Choroid plexus epithelial cell (primary cell): Measurements from ENCODE around the gene FAM221B.

ENCODE experiments used
- DNase-seq: peaks from one replicate; pipeline ENCODE4 v3.0.0-alpha.2; 2010; ENCODE audit warnings: low read depth
- H3K4me3 ChIP-seq: 2 replicates; pipeline ENCODE4 v1.5.1; 2011; ENCODE audit warnings: low read depth, mild to moderate bottlenecking, control low read depth, low read length, moderate library complexity
- TF ChIP-seq, protein P1 (sequence below): conservative IDR thresholded peaks from 2 replicates; pipeline ENCODE4 v1.5.1; 2011; ENCODE audit warnings: low read depth, mild to moderate bottlenecking, control low read depth, inconsistent platforms, low read length, moderate library complexity

The FAM221B gene

DNA sequence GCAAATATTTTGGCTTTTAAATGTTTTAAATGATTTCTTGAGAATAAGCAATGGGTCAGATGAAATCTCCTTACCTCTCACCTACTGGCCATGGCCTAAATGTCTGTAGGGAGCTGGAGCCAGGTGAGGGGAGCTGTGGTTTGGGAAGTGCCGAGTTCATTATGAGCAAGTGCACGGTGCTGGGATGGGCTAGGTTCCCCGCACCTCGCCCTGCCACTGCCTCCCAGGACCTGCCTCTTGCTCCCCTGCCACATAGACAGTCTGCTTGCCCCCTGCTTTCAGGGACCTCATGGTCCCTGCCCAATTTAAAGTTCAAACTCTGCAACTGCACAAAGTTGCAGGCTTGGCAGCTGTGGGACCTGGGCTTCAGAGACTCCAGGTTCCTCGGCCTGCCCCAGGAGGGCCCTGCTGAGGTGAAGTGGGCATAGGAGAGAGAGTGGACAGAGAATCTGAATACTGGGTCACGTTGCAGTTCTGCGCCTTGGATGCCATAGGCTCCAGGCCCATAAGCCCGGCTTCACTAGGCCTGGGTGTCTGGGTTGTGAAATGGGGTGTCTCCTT is 36.2 kb upstream of the FAM221B start:
- TF ChIP-seq, protein P1, sequence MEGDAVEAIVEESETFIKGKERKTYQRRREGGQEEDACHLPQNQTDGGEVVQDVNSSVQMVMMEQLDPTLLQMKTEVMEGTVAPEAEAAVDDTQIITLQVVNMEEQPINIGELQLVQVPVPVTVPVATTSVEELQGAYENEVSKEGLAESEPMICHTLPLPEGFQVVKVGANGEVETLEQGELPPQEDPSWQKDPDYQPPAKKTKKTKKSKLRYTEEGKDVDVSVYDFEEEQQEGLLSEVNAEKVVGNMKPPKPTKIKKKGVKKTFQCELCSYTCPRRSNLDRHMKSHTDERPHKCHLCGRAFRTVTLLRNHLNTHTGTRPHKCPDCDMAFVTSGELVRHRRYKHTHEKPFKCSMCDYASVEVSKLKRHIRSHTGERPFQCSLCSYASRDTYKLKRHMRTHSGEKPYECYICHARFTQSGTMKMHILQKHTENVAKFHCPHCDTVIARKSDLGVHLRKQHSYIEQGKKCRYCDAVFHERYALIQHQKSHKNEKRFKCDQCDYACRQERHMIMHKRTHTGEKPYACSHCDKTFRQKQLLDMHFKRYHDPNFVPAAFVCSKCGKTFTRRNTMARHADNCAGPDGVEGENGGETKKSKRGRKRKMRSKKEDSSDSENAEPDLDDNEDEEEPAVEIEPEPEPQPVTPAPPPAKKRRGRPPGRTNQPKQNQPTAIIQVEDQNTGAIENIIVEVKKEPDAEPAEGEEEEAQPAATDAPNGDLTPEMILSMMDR = no peak

DNA sequence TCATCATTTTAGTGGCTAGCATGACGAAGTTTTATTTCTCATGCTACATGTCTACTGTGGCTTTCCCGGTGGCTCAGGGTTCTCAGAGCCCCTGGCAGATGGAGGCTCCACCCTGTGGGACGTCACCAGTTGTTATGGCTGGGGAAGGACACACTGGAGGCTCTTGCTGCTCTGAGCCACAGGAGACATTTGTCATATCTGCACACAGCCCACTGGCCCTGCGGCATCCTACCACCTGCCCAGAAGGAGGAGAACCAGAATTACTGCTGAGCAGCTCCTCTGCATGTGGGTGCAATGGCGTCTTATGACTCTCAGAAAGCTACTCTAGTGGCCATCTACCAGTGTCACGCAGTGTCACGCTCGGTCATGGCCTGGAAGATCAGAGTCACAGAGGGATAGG is 35.1 kb upstream of the FAM221B start:
- DNase-seq = no peak
- no peak overlapping the region for H3K4me3 ChIP-seq
- TF ChIP-seq, protein P1 = no peak

More for the DNA sequence above, 36.2 kb upstream of the FAM221B start:
- no peak for DNase-seq
- no peak overlapping the region for H3K4me3 ChIP-seq

- no peak overlapping the region for H3K4me3 ChIP-seq
- TF ChIP-seq, protein P1 = no peak
- DNase-seq = no peak
Observed at GRCh38 chr9:35862328-35862727, 33.8 kb upstream of the FAM221B start.

DNA sequence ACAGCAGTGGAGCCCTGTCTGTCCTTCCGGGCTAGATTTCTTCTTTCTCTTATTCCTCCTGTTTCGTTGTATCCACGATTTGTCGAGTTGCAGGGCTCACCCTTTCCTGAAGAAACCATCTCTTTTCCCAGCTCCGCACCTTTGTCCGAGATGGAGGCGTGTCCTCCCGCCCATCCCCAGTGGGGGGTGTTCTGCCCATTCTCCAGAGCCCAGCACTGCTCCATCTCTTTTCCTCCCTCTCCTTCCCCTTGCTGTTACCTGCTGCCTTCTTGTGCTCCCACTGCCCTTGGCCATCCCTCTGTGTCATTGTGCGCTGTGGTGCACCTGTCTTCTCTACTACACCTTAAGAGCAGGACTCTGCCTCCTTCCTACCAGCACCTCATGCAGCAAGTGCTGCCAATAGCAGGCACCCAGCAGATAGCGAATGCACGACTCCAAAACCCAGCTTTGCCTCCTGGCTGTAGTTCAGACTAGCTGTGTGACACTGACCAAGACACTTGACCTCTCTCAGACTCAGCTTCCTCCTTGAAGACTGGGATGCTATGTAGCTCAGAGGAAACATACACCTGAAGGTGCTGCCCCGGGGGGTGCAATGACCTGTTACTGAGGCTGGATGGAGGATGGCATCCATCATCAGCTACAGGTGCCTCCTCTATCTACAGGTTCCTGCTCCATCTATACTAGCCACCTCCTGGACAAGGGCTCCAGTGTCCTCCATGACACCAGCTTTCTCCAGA is 32.8 kb upstream of the FAM221B start:
- DNase-seq = no peak
- H3K4me3 ChIP-seq = no peak overlapping the region
- TF ChIP-seq, protein P1 = no peak

DNA sequence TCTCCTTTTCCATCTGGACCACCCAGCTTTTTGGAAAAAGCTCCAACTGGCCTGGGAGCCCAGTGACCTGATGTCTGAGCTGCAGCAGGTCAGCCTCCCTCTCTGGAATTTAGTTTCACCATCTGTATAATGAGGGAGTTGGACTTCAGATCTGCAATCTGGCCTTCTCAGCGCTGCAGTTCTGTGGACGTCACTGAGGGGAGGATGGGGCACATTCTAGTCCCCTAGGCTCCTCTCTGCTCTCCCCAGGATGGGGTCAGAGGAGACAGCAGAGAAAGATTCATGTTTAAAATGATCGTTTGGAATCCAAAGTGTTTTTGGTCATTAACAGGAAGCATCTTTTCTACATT is 31.4 kb upstream of the FAM221B start:
- TF ChIP-seq, protein P1 = no peak
- no peak for DNase-seq
- no peak overlapping the region for H3K4me3 ChIP-seq

DNA sequence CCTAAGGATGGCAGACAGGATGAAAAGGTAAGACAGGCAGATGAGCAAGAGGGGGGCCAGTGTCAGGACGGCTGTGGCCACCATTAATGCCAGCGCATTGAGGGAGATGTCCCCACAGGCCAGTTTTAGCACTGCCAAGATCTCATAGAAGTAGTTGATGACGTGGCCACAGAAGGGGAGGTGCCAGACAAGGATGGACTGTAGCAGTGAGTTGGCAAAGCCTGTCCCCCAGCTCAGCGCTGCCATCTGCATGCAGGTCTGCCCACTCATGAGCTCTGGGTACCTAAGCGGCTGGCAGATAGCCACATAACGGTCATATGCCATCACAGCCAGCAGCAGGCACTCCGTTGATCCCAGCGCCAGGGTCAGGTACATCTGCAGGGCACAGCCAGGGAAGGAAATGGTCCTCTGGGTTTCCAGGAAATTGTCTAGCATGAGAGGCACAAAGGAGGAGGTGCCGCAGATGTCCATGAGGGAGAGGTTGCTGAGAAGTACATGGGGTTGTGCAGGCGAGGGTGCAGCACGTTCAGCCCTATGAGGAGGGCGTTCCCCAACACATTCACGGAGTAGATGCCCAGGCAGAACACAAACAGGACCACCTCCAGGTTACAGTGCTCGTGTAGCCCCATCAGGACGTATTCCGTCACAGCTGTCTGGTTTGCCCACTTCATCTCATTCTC is 30.9 kb upstream of the FAM221B start:
- no peak overlapping the region for H3K4me3 ChIP-seq
- no peak for DNase-seq
- TF ChIP-seq, protein P1 = no peak

DNA sequence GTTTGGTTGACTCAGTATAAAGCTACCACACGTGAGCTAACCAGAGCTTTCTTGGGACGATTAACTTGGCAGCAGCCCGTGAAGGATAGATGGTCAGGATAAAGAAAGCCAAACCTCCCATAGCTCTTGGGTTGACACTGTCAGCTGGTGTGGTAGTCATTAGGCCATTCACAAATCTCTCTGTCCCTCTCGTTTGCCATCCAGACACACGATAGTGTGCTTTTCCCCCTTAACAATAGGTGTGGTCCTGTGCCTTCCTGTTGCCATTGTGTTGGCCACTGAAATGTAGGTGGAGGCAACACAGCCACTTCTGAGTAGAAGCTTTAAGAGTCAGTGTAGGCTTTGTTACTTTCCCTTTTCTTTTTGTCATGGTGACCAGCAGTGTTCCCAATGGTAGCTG is 29.9 kb upstream of the FAM221B start:
- TF ChIP-seq, protein P1 = no peak
- no peak overlapping the region for H3K4me3 ChIP-seq
- no peak for DNase-seq
